ENCODE measurements around the gene FTO.

Gene FTO

GRCh38 chr16:54142787-54143186 lies 438.8 kb downstream of the FTO start:
- DNase-seq (ENCODE audit: extremely low read depth, low read depth), result no peak
- TF ChIP-seq, protein P1, sequence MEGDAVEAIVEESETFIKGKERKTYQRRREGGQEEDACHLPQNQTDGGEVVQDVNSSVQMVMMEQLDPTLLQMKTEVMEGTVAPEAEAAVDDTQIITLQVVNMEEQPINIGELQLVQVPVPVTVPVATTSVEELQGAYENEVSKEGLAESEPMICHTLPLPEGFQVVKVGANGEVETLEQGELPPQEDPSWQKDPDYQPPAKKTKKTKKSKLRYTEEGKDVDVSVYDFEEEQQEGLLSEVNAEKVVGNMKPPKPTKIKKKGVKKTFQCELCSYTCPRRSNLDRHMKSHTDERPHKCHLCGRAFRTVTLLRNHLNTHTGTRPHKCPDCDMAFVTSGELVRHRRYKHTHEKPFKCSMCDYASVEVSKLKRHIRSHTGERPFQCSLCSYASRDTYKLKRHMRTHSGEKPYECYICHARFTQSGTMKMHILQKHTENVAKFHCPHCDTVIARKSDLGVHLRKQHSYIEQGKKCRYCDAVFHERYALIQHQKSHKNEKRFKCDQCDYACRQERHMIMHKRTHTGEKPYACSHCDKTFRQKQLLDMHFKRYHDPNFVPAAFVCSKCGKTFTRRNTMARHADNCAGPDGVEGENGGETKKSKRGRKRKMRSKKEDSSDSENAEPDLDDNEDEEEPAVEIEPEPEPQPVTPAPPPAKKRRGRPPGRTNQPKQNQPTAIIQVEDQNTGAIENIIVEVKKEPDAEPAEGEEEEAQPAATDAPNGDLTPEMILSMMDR (IDR thresholded peaks at IDR 0.05; ENCODE audit: low read depth, low read length, missing control alignments), result no peak
- no peak overlapping the region for H3K4me3 ChIP-seq (replicated peaks; ENCODE audit: low read depth, low read length)

GRCh38 chr16:54143410-54143809 lies 439.5 kb downstream of the FTO start:
- TF ChIP-seq, protein P1 (IDR thresholded peaks at IDR 0.05; ENCODE audit: low read depth, low read length, missing control alignments), result no peak
- no peak for DNase-seq (ENCODE audit: extremely low read depth, low read depth)
- no peak overlapping the region for H3K4me3 ChIP-seq (replicated peaks; ENCODE audit: low read depth, low read length)

DNA sequence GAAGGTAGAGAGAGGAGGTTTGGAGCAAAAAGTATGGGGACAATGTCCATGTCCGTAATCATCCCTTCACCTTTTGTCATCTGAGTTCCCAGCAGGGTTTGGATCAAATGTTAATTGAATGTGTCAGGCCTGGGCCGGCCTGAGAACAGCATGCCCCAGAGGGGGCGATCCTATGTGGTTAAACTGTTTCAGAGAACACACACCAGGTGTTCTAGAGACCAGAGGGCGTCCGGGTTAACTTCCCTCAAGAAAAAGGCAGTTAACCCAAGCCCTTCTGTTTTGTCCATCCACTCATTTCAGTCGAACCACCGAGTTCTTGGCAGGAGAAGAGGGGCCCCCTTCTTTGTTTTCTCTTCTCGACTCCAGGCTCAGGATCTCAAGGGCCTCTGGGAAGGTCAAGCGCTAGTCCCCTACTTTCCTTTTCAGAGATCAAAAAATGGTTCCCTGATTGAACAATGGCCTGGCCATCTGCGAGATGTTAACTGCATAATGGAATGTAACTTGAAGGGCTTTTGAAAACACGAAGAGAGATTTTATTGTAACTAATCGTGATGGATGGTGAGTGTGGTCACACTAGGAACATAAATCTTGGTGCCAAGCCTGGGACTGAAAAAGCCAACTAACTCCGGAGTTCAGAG lies 440.1 kb downstream of the FTO start:
- TF ChIP-seq, protein P1 (IDR thresholded peaks at IDR 0.05; ENCODE audit: low read depth, low read length, missing control alignments), result no peak
- no peak overlapping the region for H3K4me3 ChIP-seq (replicated peaks; ENCODE audit: low read depth, low read length)

DNA sequence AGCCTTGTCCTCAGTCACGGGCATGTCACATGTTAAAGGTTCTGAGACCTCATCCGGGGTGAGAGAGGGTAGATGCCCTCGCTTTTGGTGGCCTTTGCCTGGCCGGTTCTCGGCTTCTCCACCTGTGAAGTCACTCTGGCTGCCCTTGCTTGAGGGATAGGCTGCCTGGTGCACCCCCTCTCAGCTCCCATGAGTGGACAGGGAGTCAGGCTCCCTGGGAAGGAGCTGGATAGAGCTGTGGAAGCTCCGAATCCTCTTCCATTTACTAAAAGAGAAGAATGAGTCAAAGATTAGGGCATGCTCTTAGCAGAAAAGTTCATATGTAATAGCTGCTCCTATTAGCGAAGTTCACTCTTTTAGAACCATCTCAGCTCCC lies 440.6 kb downstream of the FTO start:
- H3K4me3 ChIP-seq (replicated peaks; ENCODE audit: low read depth, low read length), result no peak overlapping the region
- no peak for DNase-seq (ENCODE audit: extremely low read depth, low read depth)
- TF ChIP-seq, protein P1 (IDR thresholded peaks at IDR 0.05; ENCODE audit: low read depth, low read length, missing control alignments), result no peak

More for the DNA sequence above, 440.1 kb downstream of the FTO start:
- DNase-seq (ENCODE audit: extremely low read depth, low read depth), result no peak

DNA sequence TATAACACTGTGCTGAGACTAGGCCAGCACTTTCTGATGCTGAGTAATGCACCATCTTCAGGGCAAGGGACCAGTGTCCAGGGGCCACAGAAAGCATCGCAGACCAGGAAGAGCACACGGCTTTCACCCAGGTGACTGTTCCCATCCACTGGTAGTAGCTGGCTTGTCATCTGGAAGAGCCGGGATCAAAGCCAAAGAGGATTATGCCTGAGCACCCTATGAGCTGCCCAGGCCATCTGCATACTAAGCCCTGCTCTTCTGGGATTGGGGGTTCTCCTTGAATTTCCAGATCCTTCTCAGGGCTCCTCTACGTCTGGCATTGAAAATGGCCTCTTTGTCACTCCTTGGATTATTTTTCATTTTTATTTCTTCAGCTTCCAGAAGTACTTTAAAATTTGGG lies 441.9 kb downstream of the FTO start:
- DNase-seq (ENCODE audit: extremely low read depth, low read depth), result no peak
- TF ChIP-seq, protein P1 (IDR thresholded peaks at IDR 0.05; ENCODE audit: low read depth, low read length, missing control alignments), result no peak
- no peak overlapping the region for H3K4me3 ChIP-seq (replicated peaks; ENCODE audit: low read depth, low read length)

GRCh38 chr16:54148974-54149373 lies 445.0 kb downstream of the FTO start:
- no peak for DNase-seq (ENCODE audit: extremely low read depth, low read depth)
- TF ChIP-seq, protein P1 (IDR thresholded peaks at IDR 0.05; ENCODE audit: low read depth, low read length, missing control alignments), result no peak
- no peak overlapping the region for H3K4me3 ChIP-seq (replicated peaks; ENCODE audit: low read depth, low read length)

DNA sequence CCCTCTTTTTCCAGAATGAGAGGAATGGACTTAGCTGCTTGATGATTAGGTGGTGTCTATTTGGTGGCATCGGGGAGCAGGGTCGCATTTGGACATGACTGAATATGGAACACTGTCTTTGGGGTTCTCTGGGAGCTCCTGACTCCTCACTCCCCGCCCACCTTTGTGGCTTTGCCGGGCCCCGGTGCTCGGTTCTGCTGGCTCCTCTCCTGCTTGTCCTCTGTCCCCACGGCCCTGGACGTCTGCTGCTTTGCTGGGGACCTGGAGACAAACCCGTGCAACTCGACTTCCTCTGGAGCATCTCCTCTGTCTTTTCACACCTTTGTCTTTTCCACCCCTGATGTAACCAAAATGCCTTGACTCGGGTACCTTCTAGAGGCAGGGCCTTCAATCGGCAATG lies 446.9 kb downstream of the FTO start:
- DNase-seq (ENCODE audit: extremely low read depth, low read depth), result no peak
- no peak overlapping the region for H3K4me3 ChIP-seq (replicated peaks; ENCODE audit: low read depth, low read length)
- TF ChIP-seq, protein P1 (IDR thresholded peaks at IDR 0.05; ENCODE audit: low read depth, low read length, missing control alignments), result no peak

All from HFF-Myc (cell line).